ENCODE measurements around the gene TRAF3.

GRCh38 chr14:102907980-102908730 is 130.9 kb downstream of the TRAF3 start:
- TF ChIP-seq CTCF (IDR thresholded peaks at IDR 0.05) (no peak), POLR2AphosphoS5 (IDR thresholded peaks at IDR 0.05; ENCODE audit: insufficient read depth in 1 of 2, low read depth in 1 of 2) (no peak)
